ENCODE measurements around the gene BEGAIN. TPM values are rescaled to one million over a fixed set of nuclear protein-coding genes. Genes with fewer than 3 reads are reported as not detected.

BEGAIN gene
- total RNA-seq, 1 donor from 2014 or later, result 1.5 TPM

DNA sequence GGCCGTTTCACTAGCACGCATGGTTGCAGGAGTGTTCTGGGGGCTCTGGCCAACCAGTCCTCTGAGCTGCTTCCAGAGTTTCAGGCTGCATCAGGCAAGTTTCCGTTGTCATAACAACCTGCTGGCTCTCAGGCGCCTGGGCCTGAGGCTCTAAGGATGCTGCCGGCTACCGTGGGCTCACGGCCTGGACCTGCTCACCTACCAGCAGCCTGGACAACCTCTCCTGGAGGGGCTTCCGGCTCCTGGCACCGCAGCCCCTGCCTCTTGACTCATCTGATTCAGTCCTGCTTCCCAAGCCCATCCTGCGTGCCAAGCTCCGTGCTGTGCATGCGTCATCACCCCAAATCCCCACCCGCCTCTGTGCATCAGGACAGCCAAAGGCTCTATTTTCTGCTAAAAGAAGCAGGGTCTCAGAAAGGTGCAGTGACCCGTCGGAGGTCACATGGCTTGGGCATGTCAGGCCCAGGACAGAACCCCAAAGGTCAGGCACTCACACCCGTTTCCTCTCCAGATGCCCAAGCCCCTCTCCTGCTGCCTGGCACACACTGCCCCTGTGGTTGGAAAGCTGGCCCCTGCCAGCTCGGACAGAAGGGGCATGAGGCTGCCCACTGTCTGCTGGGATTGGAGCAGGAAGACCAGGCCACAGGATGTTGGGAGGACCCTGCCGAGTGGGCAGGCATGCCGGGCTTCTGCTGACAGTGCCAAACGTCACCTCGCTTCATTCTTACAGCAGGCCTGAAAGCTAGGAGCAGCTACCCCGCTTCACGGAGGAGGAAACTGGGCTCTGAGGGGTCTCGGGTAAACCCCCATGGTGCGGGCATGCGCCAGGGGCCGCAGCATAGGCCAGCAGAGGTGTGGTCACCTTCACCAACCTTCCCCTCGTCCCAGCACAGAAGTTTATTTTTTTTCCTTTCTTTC lies 5.7 kb downstream of the BEGAIN start:
- DNase-seq (peak; percentile 51), ATAC-seq (no peak)
- TF ChIP-seq, protein P1, sequence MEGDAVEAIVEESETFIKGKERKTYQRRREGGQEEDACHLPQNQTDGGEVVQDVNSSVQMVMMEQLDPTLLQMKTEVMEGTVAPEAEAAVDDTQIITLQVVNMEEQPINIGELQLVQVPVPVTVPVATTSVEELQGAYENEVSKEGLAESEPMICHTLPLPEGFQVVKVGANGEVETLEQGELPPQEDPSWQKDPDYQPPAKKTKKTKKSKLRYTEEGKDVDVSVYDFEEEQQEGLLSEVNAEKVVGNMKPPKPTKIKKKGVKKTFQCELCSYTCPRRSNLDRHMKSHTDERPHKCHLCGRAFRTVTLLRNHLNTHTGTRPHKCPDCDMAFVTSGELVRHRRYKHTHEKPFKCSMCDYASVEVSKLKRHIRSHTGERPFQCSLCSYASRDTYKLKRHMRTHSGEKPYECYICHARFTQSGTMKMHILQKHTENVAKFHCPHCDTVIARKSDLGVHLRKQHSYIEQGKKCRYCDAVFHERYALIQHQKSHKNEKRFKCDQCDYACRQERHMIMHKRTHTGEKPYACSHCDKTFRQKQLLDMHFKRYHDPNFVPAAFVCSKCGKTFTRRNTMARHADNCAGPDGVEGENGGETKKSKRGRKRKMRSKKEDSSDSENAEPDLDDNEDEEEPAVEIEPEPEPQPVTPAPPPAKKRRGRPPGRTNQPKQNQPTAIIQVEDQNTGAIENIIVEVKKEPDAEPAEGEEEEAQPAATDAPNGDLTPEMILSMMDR (IDR thresholded peaks at IDR 0.05), result no peak
- no peaks in the 10 kb centered on the region for H3K36me3 ChIP-seq
- H3K27me3 ChIP-seq, result peaks cover 9% of the 10 kb centered on the region
- H3K27ac ChIP-seq, result no peak overlapping the region
- peaks cover 3% of the 10 kb centered on the region for H3K4me1 ChIP-seq
- intact Hi-C loops (cut with DNase I), result no loop called here
- H3K4me3 ChIP-seq, result no peak overlapping the region
- no peaks in the 10 kb centered on the region for H3K9me3 ChIP-seq

- TF ChIP-seq, protein P1 (IDR thresholded peaks at IDR 0.05), result no peak
- Histone ChIP-seq H3K4me1 (no peaks in the 10 kb centered on the region), H3K4me3 (no peak overlapping the region), H3K27me3 (no peaks in the 10 kb centered on the region), H3K36me3 (no peaks in the 10 kb centered on the region), H3K9me3 (no peaks in the 10 kb centered on the region), H3K27ac (no peak overlapping the region)
- ATAC-seq, result no peak
- intact Hi-C loops (cut with DNase I), result no loop called here
- peak; percentile 40 for DNase-seq
These were observed 6.6 kb downstream of the BEGAIN start for GRCh38 chr14:100580316-100581227.

GRCh38 chr14:100578552-100578951 lies 8.7 kb downstream of the BEGAIN start:
- DNase-seq (no peak), ATAC-seq (no peak)
- H3K36me3 ChIP-seq, result no peaks in the 10 kb centered on the region
- H3K27me3 ChIP-seq, result peaks cover 5% of the 10 kb centered on the region
- H3K4me3 ChIP-seq, result no peak overlapping the region
- no peaks in the 10 kb centered on the region for H3K4me1 ChIP-seq
- TF ChIP-seq, protein P1 (IDR thresholded peaks at IDR 0.05), result no peak
- no peak overlapping the region for H3K27ac ChIP-seq
- intact Hi-C loops (cut with DNase I), result no loop called here
- H3K9me3 ChIP-seq, result no peaks in the 10 kb centered on the region

- ATAC-seq (no peak), DNase-seq (peak; percentile 29)
- Histone ChIP-seq H3K9me3 (no peaks in the 10 kb centered on the region), H3K27ac (no peak overlapping the region), H3K36me3 (no peaks in the 10 kb centered on the region), H3K4me1 (no peaks in the 10 kb centered on the region), H3K27me3 (peaks cover 9% of the 10 kb centered on the region), H3K4me3 (no peak overlapping the region)
- TF ChIP-seq, protein P1 (IDR thresholded peaks at IDR 0.05), result no peak
- intact Hi-C loops (cut with DNase I), result no loop called here
These were observed 9.2 kb downstream of the BEGAIN start for GRCh38 chr14:100577986-100578431.

DNA sequence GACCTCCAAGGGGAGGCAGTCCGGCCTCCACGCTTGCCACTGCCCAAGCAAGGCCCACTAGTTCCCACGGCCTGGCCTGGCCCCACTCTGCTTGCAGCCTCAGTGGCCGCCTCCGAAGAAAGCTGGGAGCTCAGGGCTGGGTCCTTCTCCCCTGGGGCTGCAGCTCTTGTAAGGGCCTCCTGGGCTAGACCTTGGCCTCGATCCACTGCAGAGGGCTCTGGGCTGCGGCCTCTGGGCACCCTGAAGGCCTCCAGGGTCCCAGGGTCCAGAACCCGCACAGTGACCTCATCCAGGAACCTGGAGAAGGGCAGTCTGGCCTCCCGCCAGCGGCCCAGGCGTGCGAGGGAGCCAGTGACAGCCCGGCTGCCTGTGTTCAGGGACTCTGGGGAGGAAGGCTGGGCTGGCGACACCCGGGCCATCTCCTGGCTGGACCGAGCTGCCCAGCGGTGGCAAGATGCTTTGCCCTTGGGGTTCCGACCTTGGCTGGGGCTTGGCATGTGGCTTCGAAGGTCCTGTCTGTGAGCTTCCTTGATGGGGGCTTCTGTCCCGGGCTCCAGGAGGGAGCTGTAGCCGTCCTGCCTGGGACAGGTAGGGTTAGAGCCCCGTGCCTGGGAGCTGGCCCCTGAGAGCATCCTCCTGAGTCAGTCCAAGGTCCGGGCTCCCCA lies 9.8 kb downstream of the BEGAIN start:
- Histone ChIP-seq H3K9me3 (no peaks in the 10 kb centered on the region), H3K4me1 (no peaks in the 10 kb centered on the region), H3K4me3 (no peak overlapping the region), H3K27ac (no peak overlapping the region), H3K27me3 (peaks cover 13% of the 10 kb centered on the region), H3K36me3 (no peaks in the 10 kb centered on the region)
- DNase-seq, result peak; percentile 60
- intact Hi-C loops (cut with DNase I), result no loop called here
- TF ChIP-seq, protein P1 (IDR thresholded peaks at IDR 0.05), result no peak
- ATAC-seq, result no peak
